Stimulated activated CD8-positive, alpha-beta memory T cell treated with anti-CD3 and anti-CD28 coated beads, Interleukin-12 subunit alpha, Interleukin-12 subunit beta, amount 100 ng/mL, for 24 hours (primary cell): ENCODE results near the gene RAB7B.
"Not testable (repeated sequence)": the region's sequence is repeated elsewhere in the genome, so short reads cannot be mapped to it uniquely, and the experiment has no call there.

ENCODE experiments used
- DNase-seq: peaks from one replicate; pipeline ENCODE4 v3.0.0-alpha.2; 2020; ENCODE audit errors: extremely low read depth

The RAB7B gene, protein sequence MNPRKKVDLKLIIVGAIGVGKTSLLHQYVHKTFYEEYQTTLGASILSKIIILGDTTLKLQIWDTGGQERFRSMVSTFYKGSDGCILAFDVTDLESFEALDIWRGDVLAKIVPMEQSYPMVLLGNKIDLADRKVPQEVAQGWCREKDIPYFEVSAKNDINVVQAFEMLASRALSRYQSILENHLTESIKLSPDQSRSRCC

DNA sequence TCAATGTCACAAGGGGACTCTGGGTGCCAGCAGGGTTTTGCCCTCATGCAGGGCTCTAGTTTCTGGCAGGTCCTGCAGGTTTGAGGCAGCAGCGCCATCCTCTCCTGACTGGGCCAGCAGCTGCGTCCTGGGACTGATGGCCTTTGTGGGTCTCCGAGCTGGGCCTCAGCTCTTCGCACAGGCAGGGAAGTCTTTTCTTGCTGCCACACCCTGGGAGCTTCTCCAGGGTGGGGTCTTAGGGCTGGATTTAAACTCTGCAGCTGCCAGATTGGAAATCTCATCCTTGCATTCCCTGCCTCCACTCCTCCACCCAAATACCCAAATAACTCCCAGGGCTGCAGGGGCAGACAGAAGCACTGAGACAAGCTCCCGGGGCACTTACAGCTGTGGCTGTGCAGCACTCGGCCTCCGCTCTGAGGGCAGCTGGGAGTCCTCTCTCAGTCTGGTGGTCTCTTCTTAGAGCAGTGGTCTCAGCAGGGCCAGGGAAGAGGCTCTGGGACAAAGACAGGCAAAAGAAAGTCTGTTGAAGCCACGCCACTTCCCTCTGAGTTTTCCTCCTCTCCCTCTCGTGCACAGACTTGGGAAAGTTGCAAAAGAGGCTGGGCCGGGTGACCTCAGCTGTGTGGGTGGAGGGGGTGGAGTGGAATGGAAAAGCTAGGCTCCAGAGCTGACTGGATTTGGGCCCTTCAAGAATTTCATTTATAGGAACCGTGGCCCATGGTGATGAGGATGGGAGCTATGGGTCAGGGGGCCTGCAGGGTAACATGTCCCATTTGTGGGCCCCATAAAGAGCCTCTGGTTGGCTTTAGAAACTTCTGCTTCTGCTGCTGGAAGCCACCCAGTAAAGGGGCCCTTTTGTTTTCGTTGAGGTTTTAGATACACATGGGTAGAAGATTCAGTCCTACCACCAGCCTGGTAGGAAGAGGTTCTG is at the start of gene RAB7B:
RAB7B (minus strand) TSS at position 525 of the 931 bp plus-strand sequence. CDS start 9,260 bp downstream, outside the sequence.
- DNase-seq, result no peak

DNA sequence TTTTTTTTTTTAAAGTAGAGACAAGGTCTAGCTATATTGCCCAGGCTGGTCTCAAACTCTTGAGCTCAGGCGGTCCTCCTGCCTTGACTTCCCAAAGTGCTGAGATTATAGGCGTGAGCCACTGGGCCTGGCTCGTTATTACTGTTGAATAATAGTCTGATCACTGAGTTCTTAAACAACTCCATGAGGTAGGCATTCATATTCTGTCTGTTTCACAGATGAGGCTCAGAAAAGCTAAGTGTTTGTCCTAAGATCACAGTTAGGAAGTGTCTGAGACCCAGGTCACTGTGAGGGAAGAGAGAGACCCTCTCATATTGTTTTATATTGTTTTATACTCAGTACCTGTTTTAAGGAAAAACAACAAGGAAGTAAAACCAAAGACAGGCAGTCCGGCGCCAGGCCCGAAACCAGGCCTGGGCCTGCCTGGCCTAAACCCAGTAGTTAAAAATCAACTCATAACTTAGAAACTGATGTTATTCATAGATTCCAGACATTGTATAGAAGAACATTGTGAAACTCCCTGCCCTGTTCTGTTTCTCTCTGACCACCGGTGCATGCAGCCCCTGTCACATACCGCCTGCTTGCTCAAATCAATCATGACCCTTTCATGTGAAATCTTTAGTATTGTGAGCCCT is 49.2 kb upstream of the RAB7B start:
- DNase-seq, result not testable (repeated sequence)

DNA sequence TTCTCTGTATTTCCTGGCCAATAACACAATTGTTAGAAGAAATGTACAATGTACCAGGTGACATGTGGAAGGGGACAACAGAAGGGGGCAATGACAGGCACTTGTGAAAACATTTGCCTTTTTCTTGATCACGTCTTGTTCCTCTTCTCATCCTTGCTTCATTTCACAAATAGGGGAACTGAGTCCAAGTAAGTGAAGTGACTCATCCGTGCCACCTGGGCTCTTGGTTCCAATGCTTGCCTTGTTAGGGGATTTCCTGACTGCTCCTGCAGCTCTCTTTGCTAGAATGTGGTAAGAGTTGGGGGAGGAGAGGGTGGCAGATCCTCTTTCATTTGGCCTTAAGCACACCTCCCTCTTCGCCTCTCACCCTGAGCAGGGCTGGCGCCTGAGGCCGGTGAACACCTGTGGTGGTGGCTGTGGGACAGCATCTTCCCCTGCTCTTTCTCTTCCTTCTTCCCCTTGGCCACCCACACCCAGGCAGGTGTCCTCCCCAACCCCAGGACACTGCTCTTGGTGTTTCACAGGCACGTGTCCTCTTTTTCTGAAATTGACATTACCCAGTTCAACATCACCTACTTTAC is 47.5 kb upstream of the RAB7B start:
- DNase-seq, result peak; percentile 12

DNA sequence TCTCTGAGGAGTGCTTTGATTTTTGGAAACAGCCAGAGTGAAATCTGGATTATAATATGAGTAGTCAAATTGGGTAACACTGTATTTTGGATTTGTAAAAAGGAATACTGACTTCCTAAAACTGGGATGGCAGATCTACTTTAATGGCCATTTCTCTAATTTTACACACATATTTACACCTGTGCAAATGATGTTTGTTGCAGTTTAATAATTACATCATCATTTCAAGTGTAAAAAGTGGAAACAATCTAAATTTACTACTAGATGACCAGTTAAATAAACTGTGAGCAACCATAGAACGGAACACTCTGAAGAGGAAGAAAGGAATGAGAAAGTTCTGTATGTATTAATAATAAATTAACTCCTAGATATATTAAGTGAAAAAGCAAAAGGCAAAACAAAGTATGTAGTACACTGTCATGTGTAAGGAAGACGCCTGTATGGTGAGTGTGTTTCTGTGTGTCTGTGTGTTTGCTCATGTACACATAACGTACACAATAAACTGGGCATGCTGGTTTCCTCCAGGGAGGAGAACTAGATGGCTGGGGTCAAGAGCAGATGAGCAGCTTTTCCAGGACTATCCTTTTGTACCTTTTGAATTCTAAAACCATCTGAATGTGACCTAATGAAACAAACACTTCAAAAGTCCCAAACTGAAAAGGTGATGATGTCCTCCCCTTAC is 46.9 kb upstream of the RAB7B start:
- DNase-seq, result no peak

DNA sequence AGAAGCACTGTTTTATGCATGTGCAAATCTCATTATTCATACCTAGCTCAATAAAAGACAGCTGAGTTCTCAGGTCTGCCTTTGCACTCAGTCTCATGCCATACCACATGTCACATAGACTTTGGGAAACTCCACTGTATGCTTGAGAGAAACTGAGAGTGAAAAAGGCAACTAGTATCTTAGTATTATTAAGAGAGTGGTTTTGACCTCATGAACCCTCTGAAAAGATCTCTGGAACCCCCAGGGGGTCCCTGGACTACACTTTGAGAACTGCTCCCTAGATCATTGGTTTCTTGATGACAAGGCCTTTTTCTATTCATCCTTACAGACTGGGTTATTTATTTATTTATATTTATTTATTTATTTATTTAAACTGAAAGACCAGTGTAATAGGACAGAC is 46.1 kb upstream of the RAB7B start:
- no peak for DNase-seq

DNA sequence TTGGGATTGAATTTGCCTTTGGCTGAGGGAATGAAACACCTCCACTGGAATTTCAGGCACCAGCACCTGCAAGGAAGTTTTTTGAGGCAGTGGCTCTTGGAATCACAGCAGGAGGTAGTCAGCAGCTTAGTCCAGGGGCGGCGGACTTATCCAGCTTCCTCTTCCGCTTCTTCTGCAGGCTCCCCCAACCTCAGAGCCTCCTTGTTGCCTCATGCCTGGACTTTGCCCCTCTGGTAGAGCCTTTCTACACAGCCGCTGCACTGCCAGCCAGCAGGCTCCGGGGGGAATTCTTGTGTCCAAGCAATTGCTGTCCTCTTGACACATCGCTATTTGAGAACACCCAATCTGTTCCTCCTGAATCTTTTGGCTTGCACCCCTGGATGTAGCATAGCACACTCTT is 45.4 kb upstream of the RAB7B start:
- DNase-seq, result no peak

DNA sequence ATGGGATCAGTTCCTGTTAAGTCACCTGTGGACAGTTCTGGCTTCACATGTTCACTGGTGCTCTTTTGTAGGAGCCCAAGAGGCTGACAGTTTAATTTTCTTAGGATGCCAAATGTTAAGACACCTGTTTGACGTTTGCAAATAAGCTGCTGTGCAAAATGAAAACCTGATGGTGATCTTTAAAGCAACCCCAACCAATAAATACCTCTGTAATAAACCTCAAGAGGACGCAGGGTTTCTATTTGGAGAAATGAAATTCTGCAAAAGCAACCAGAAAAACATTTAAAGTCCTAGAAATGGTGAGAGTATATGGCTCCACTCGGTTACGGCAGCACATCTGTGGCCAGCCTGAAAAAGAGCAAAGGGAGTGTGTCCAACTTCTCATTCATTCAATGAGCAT is 44.1 kb upstream of the RAB7B start:
- no peak for DNase-seq

DNA sequence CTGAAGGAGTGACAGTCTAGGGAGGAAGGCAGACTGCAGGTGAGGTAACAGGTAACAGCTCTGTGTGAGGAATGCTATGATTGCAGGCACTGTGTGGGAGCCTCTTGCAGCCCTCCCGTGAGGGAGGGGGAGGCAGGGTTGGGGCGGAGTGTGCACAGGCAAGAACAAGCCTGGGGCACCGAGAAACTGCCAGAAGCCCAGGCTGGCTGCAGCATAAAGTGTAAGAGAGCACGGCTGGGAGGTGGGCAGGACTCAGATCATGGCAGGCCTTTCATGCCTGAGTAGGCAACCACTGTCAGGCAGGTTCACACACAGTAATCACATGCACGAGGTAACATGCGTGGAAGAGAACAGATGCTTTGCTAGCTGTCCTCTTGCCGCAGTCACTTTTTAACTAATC is 38.4 kb upstream of the RAB7B start:
- no peak for DNase-seq

DNA sequence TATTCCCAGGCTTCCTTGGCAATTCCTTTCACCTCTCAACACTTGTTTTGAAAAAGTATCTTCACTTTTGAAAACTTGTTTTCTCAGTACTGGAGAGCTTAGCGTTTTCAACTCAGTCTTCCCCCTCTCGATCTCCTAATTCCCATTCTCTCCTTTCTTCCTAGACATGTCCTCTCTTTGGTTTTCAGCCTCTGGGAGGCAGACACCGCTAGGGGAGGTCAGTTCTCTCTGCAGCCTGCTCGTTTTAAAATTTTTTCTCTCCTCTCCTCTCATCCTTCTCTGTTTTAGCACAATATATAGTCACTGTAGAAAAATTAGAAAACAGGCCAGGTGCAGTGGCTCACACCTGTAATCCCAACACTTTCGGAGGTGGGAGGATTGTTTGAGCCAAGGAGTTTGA is 37.1 kb upstream of the RAB7B start:
- no peak for DNase-seq

DNA sequence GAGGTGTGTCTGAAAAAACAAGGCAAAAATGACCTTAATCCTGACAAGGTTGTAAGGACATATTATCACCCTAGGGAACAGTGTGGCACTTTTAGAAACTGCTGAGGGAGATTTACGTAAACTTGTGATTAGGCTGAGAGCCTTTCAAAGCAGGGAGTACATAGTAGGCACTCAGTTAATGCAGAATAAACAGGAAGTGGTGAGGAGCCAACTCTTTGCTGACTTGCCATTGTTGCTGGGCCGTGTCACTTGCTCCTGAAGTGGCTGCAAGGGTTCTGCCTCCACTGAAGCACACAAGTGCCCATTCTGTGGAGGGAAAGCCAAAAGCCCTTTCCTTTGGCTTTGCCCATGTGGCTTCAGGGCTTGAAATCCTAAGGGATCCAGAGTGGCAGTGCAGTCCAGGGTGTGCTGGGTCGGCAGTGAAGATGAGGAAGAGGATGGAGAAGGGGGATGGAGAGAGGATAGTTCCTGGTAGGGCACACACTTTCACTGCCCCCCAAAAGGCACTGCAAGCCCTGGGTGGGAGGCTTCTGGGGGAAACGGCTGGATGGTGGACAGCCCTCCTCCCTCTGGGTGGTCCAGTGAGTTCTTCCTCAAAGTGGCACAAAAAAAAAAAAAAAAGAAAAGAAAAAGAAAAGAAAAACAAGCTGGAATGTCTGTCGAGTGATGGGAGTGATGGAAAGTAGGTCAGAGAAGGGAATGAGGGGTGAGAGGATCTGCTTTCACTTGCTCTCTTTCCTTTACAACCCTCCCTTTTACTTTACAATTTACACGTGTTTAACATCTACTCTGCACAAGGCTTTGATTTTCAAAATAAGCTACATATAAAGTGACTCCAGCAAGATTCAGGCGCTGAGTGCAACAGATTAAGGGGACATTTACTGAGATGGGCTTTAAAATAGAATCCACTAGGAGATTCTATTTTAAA is 36.1 kb upstream of the RAB7B start:
- DNase-seq, result no peak

DNA sequence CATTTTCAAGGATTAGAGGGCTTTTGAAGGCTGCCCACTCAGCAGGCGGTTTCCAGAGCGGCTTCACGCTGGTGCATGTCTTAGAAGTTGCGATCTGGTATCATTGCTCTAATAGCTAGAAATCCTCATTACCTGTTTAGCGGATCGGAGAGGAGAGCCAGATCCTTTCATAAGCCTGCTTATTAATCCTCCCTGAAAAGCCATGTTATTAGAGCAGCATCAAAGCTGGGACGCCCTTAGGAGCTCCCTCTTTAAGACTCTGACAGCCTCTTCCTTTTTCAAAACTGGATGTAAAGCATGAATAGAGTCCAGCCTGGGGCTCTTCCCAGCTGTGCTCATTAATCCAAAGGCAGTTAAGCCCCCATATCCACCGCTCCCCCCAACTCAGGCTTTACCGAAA is 34.4 kb upstream of the RAB7B start:
- DNase-seq, result no peak

DNA sequence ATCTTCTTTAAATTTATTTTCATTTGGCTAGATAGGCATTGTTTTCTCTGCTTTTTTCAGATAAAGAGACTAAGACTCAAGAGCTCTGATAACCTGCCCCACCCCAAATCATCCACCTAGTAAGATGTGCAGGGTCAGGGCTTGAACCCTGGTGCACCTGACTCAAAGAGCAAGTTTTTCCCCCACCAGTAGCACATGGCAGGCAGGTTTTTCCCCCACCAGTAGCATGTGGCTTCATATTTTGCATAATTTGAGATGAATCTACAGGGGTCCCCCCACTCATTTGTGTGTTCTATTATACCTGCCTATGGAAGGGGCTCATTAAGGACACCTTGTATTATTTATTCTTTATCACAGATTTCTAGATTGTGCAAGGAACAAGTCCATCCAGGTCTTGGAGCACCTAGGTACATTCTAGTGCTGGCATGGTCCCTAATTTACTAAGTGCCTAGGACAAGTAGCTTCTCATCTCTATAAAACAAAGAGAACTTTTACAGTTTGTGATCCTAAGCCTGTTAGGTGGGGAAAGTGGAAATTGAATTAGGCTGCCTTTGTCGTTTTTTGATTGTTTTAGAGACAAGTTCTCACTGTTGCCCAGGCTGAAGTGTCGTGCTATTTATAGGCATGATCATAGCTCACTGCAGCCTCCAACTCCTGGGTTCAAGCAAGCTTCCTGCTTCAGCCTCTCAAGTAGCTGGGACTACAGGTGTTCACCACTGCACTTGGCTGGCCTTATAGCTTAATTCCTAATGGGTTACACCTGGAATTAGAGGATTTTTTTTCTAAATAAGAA is 33.7 kb upstream of the RAB7B start:
- DNase-seq, result no peak

DNA sequence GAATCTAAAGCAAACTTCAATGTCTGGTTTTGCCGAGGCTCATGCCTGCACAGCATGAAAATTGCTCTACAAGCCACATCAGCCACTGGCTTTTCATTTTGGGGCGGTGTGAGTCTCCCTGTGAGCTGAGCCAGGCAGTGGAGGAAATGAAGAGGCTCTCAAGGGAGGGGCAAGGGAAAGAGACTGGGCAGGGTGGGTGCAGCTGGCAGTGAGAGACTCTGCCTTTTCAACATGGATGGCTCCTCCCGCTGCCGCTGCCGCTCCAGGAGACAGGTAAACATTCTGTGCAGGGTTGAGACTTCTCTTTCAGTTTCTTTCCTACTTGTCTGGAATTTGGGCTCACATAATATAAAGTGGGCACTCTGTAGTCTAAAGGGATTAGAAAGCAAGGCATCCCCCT is 31.8 kb upstream of the RAB7B start:
- no peak for DNase-seq

DNA sequence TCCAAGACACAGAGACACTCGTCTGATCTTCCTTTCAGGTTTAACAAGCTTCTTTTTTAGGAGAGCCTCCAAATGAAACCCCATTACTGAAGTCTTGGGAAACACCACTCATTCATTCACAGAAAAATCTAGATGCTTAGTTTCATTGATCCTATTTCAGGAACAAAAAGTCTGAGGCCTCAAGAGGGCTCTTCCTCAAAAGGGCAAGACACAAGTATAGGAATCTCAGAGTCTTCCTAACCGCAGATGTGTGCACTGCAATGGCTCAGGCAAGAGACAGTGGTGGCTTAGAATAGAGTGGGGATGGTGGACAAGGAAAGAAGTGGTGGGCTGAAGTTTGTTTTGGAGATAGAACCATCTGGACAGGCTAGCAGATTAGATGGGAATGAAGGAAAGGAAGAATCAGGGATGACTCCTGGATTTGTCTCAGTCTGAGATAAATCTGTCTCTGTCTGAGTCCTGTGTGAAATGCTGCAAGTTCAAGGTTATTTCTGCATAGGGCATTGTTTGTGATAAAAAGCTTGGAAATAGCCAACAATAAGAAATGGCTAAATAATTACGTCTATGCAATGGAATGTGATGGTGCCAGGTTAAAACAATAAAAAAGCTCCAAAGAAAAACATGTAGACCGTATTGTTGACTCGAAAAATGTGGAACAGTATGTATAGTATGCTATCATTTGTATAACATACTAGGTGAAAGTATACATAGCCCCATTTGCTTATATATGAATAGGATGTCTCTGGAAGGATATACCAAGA is 29.4 kb upstream of the RAB7B start:
- DNase-seq, result no peak

DNA sequence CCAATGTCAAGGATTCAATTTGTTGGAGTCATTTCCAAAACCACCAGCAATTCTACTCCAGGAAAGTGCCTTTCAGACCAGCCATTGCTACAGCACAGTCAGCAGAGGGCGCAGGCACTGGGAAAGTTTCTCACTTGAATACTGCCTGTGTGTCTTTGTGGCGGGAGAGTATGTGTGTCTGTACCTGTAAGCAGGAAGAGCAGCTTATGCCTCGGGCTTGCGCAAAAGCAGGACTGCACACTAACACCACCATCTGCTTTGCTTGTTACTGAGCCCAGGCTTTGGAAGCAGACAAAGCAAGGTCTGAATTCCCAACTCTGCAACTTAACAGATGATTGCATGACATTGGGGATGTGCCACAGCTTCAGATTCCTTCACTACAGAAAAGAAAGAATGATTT is 27.5 kb upstream of the RAB7B start:
- DNase-seq, result no peak

DNA sequence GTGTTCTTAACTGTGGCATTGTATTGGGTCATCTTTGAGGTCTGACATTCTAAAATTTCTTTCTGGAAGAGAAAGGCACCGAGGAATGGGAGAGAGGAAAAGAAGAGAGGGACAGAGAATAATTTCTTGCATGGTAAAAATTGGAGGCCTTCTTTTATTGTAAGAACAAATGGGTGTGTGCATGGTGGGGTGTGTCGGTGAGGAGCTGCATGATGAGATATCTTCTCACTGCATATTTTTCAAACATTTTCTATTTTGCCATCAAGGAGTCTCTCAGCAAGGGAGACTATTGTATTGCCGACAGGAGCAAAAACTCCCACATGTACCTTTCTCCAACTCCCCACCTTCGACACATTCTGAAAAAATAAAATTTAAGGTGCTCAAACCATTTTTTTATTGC is 27.0 kb upstream of the RAB7B start:
- no peak for DNase-seq

DNA sequence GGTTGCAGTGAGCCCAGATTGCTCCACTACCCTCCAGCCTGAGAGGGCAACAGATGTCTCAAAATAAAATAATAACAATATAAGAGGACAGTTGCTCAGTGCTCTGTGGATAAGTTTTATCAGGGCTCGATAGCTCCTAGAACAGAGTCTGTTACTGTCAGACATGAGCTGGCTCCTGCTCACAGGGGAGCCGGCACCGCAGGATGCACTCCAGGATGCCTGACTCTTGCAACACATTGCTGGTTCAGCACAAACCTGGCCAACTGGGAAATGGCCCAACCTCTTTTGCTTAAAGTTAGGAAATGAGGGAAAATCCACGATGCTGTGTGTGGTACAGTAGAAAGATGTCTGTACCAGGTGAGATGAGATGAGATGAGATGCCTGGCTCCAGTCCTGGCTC is 26.3 kb upstream of the RAB7B start:
- no peak for DNase-seq

DNA sequence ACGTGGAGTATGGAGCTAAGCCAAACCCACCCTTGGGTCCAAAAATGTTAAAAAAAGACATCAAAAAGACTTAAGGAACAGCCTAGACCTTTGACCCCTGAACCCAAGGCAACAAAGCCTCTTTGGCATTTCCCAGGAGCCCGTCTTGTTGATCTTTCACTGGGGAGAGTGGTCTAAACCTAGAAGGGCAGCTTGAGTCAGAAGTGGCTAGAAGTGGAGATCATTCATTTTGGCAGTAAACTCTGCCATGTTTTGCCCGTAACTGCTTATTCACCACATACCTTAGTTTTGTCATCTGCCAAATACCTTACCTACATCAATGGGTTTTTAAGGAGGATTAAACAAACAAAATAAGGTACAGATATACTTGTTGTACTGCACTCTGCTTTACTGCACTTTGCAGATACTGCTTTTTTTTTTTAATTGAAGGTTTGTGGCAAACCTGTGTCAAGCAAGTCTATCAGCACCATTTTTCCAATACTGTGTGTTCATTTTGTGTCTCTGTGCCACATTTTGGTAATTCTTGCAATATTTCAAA is 22.2 kb upstream of the RAB7B start:
- DNase-seq, result no peak

DNA sequence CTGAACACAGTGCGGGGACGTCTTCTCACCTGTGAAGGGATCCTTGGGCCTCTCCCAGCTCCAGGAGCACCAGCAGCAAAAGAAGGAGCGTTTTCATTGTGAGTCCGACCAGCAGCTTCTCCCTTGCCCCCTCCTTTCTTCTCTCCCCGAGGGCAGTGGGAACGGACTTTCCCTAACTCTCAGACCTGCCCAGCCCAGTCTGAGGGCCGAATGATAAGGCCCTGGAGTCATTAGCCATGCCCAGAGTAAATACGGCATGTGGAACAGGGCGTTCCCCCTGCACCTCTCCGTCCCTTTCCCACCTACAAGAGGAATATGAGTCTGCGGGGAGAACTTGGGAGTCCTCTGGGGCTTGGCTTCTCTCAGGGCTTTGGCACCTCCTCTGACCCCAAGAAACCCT is 20.5 kb upstream of the RAB7B start, which contains the start of gene CTSE:
CTSE (minus strand) TSS at position 201 of the 400 bp plus-strand sequence; CDS start at position 97, 104 bp downstream.
- DNase-seq, result no peak
